ENCODE results near the gene TNFRSF9. TPM values are rescaled to one million over a fixed set of nuclear protein-coding genes. Genes with fewer than 3 reads are reported as not detected.

The TNFRSF9 gene
- total and polyA plus RNA-seq, 2 of the 8 experiments (the other 6 are each of a cell fraction or from before 2014, with no cell fraction given), result not detected

GRCh38 chr1:7967651-7968050 lies 27.0 kb upstream of the TNFRSF9 start (continued):
- TF ChIP-seq NRF1 (IDR thresholded peaks at IDR 0.05; ENCODE audit: low read depth, low read length) (no peak), RAD21 (IDR thresholded peaks at IDR 0.05 in 1 of 2, conservative IDR thresholded peaks at IDR 0.05 in 1 of 2; ENCODE audit: low read depth in 2 of 2, low read length in 2 of 2) (no peak), GTF2F1 (IDR thresholded peaks at IDR 0.05; ENCODE audit: borderline replicate concordance, low read depth, low read length) (no peak), ASH2L (IDR thresholded peaks at IDR 0.05; ENCODE audit: low read length) (no peak), SIX5 (IDR thresholded peaks at IDR 0.05; ENCODE audit: low read depth, low read length) (no peak), HDAC6 (IDR thresholded peaks at IDR 0.05; ENCODE audit: low read depth, low read length) (no peak), BRCA1 (IDR thresholded peaks at IDR 0.05; ENCODE audit: low read depth, low read length) (no peak)

All from H1 (cell line).